Measurements from ENCODE around the gene SCARF2.

SCARF2 gene

GRCh38 chr22:20440637-20441591, 3.3 kb upstream of the SCARF2 start:
- DNase-seq (ENCODE audit: extremely low spot score, insufficient read length, low read depth) (no peak), FAIRE-seq (no peak)

- FAIRE-seq (no peak), DNase-seq (ENCODE audit: extremely low spot score, insufficient read length, low read depth) (no peak)
Observed at GRCh38 chr22:20439928-20440575, 2.4 kb upstream of the SCARF2 start.

GRCh38 chr22:20439556-20439927, 1.9 kb upstream of the SCARF2 start:
- no peak for FAIRE-seq
- no peak for DNase-seq (ENCODE audit: extremely low spot score, insufficient read length, low read depth)

DNA sequence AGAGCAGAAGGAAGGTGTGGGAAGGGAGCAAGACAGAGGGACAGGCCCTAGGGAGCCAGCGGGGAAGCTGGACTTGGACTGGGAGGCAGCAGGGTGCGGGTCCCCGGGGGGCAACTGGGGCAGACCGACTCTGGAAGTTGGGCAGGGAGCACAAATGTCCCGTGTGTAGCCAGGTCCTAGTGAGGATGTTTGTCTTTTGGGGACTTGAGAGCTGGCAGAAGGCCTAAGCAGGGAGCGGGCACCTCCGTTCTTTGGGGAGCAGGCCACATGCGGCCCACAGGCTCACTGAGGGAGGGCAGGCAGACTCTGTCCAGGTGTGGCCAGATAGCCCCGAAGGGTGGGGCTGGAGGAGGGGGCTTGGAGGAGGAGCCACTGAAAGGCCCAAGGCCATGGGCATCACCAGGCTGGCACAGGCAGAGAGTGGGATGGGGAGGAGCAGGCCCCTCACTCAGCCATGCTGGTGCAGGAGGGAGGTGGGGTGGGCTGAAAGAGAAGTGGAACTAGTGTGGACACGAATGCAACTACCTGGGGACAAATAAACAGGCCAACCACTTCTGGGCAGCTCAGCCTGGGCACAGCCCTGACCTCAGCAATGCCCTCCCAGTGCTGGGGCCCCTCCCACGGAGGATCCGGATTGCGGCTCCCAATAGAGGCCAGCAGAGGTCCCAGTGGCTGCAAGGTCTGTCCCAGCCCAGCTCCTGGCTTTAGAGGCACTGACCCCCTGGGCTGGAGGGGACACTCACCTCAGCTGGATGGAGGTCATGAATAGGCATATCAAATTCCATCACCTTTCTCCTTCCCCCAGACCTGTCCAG, 1.3 kb upstream of the SCARF2 start:
- FAIRE-seq (no peak), DNase-seq (ENCODE audit: extremely low spot score, insufficient read length, low read depth) (no peak)

- FAIRE-seq (no peak), DNase-seq (ENCODE audit: extremely low spot score, insufficient read length, low read depth) (no peak)
Observed at GRCh38 chr22:20438427-20438677, 727 bp upstream of the SCARF2 start.

GRCh38 chr22:20436768-20437612, 635 bp downstream of the SCARF2 start:
- DNase-seq (ENCODE audit: extremely low spot score, insufficient read length, low read depth) (no peak), FAIRE-seq (no peak)

- no peak for FAIRE-seq
Observed at GRCh38 chr22:20436307-20436767, 1.3 kb downstream of the SCARF2 start.

GRCh38 chr22:20435436-20436306, 2.0 kb downstream of the SCARF2 start:
- FAIRE-seq, result no peak

More at GRCh38 chr22:20436307-20436767, 1.3 kb downstream of the SCARF2 start:
- DNase-seq (ENCODE audit: extremely low spot score, insufficient read length, low read depth), result no peak

GRCh38 chr22:20434773-20435172, 2.9 kb downstream of the SCARF2 start:
- no peak for FAIRE-seq
- DNase-seq (ENCODE audit: extremely low spot score, insufficient read length, low read depth), result no peak

More at GRCh38 chr22:20435436-20436306, 2.0 kb downstream of the SCARF2 start:
- no peak for DNase-seq (ENCODE audit: extremely low spot score, insufficient read length, low read depth)

DNA sequence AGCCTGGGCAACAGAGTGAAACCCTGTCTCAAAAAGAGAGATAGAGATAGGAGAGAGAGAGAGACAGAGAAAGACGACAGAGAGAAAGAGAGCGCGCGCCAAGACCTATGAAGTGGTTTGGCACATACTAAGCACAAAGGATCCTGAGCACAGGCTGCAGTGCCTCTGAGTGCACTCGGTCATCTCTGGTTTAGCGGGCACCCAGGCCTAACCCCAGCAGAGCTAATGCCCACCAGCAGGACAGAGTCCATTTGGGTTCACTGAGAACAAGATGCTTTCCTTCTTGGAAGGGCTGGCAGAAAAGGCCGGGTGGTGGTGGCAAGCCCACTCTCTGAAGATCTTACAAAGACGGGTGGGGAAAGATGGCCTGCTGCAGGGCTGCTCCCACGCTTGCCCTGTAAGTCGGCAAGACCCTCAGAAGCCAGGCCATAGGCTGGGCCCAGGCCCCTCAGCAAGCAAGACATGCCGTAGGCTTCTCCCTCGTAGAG, 3.3 kb downstream of the SCARF2 start:
- DNase-seq (ENCODE audit: extremely low spot score, insufficient read length, low read depth), result no peak
- FAIRE-seq, result no peak

DNA sequence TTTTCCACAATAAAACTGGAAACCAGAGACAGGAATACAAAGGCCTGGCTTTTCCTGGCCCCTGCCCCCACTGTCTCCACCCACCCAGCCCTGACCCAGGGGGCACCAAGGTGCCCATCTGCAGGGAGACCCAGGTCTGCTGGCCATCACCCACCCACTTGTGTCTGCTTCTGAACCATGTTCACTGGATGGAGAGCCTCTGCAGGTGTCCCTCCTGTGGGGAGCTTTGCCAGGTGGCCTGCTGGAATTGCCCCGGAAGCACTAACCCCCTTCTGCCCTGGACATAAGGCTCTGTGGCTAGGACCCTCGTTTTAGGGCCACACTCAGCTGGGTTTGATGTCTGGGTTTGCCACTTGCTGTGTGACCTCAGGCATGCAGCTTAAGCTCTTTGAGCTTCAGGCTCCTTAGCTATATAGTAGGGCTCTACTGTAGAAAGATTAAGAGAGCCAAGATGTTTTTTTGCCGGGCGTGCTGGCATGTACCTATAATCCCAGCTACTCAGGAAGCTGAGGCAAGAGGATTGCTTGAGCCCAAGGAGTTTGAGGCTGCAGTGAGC, 3.9 kb downstream of the SCARF2 start:
- no peak for FAIRE-seq
- DNase-seq (ENCODE audit: extremely low spot score, insufficient read length, low read depth), result no peak

- no peak for DNase-seq (ENCODE audit: extremely low spot score, insufficient read length, low read depth)
- no peak for FAIRE-seq
Observed at GRCh38 chr22:20433191-20433590, 4.4 kb downstream of the SCARF2 start.

DNA sequence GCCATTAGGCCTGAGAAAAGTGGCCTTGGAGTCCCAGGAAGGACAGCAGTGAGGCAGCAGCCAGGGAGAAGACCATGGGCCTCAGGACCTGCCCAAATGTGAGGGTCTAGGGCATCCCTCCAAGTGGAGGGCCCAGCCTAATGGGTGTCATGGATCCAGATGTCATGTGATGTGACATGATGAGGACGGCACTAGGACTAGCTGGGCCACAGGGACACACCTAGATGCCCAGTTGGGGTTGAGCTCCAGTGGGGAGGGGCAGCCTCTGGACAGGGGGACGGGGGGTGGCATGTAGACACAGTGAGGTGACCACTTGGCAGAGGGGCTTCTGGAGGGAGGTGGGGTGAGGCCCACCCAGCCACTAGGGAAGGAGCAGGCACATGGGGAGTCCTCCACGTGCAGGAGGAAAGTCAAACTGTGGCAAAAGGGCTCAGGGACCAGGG, 5.4 kb downstream of the SCARF2 start:
- no peak for DNase-seq (ENCODE audit: extremely low spot score, insufficient read length, low read depth)

DNA sequence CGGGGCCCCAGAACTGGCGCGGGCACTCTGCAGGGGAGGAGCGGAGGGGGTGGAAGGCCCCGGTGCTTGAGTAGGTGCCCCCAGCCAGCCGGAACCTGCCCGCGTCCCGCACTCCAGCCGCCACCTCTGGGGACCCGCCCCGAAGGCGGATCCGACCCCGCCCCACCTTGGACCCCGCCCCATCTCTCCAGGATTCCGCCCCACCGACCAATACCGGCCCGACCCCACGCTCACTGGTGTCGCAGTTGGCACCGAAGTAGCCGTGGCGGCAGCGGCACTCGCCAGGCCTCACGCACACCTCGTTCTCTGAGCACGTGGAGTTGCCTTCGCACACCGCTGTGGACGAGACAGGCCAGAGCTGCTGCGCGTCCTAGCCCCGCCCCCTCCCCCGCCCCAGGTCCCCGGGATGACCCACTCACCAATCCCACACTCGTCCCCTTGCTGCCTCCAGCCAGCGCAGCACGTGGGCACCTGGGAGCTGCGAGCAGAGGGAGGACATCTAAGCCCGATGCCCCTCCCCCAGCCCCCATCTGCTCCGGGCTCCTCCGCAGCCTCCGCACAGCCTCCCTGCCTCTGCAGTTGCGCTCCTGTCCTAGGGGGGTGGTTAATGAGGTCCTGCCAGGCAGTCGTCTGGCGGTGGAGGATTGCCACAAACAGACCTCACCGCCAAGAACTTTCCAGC, 6.0 kb downstream of the SCARF2 start:
- FAIRE-seq (no peak), DNase-seq (ENCODE audit: extremely low spot score, insufficient read length, low read depth) (no peak)

More for the DNA sequence above, 5.4 kb downstream of the SCARF2 start:
- no peak for FAIRE-seq

GRCh38 chr22:20430720-20431510, 6.7 kb downstream of the SCARF2 start:
- FAIRE-seq, result no peak
- DNase-seq (ENCODE audit: extremely low spot score, insufficient read length, low read depth), result no peak

- no peak for DNase-seq (ENCODE audit: extremely low spot score, insufficient read length, low read depth)
- no peak for FAIRE-seq
Observed at GRCh38 chr22:20430101-20430719, 7.4 kb downstream of the SCARF2 start.
